OCI-M1 (cell line): Measurements from ENCODE around the gene RIMS1.
A peak's percentile ranks its signal among the peaks of the same experiment; 100 is the strongest.

ENCODE experiments used
- DNase-seq: peaks from one replicate; lab custom pipeline; 2025; lab: John Stamatoyannopoulos, UW

The RIMS1 gene, protein sequence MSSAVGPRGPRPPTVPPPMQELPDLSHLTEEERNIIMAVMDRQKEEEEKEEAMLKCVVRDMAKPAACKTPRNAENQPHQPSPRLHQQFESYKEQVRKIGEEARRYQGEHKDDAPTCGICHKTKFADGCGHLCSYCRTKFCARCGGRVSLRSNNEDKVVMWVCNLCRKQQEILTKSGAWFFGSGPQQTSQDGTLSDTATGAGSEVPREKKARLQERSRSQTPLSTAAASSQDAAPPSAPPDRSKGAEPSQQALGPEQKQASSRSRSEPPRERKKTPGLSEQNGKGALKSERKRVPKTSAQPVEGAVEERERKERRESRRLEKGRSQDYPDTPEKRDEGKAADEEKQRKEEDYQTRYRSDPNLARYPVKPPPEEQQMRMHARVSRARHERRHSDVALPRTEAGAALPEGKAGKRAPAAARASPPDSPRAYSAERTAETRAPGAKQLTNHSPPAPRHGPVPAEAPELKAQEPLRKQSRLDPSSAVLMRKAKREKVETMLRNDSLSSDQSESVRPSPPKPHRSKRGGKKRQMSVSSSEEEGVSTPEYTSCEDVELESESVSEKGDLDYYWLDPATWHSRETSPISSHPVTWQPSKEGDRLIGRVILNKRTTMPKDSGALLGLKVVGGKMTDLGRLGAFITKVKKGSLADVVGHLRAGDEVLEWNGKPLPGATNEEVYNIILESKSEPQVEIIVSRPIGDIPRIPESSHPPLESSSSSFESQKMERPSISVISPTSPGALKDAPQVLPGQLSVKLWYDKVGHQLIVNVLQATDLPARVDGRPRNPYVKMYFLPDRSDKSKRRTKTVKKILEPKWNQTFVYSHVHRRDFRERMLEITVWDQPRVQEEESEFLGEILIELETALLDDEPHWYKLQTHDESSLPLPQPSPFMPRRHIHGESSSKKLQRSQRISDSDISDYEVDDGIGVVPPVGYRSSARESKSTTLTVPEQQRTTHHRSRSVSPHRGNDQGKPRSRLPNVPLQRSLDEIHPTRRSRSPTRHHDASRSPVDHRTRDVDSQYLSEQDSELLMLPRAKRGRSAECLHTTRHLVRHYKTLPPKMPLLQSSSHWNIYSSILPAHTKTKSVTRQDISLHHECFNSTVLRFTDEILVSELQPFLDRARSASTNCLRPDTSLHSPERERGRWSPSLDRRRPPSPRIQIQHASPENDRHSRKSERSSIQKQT (N-terminal part only)

DNA sequence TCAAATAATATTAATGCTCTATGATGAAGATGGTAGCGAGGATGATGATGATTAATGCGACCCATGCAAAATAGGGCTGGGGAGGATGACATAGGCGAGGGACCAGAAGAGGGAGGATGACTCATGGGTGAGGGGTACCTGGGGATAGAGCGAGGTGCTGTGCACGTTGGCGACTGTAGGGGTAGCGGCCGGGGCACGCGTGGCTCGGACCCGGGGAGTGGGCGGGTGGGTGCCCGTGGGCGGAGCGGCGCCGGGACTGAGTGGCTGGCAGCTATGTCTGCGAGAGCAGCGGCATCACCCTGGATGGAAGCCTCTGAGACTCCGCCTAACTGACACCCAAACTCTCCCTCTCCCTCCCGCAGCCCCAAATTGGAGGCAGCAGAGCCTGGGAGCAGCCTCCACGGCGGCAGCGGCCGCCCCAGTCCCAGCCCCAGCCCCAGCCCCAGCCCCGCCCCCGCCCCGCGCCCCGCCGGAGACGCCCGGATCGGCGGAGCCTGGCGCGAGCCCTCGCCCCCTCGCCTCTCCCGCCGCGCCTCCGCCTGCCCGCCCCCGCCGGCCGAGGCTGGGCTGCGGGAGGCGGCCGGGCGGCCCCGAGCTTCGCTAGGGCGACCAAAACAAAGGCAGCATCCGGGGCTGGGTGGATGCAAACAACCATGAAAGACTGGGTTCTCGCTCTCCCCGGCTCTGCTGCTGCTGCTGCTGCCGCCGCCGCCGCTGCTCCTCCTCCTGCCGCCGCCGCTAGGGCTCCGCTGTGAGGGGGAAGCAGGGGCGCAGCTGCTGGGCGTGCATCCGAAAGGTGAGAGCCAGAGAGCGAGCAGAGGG is at the start of gene RIMS1:
Gene RIMS1 (plus strand): TSS at position 367 of the 822 bp plus-strand sequence. CDS start 474 bp downstream, outside the sequence.
- DNase-seq = no peak

DNA sequence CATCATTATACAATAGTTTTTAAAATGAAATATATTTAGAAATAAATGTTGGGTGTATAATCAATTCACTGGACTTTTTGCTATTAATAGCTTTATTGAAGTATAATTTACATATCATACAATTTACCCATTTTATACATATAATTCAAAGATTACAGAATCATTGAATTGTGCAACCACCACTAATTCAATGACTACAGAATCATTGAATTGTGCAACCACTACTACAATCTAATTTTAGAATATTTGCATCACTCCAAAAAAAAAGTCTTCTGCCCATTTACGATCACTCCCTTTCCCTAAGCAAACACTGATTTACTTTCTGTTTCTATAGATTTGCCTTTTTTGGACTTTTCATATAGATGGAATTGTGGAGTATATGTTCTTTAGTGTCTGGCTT is 35.1 kb upstream of the RIMS1 start:
- DNase-seq = no peak

DNA sequence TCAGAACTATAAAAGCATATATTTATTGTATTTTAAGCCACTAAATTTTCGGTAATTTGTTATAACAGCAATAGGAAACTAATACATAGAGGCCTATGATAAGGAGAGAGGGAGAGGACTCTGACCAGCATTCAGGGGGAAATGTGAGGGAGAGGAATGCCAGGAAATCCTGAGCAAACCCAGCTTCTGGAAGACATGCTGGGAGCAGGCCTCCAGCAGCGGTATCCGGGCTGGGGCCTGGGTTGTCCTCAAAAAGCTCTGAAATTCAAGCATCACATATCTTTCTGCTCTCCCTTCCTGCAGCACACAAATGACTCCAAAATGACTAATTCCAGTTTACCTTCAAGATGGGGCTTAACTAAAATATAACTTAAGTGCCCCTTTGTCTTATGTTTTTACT is 33.4 kb upstream of the RIMS1 start:
- no peak for DNase-seq

DNA sequence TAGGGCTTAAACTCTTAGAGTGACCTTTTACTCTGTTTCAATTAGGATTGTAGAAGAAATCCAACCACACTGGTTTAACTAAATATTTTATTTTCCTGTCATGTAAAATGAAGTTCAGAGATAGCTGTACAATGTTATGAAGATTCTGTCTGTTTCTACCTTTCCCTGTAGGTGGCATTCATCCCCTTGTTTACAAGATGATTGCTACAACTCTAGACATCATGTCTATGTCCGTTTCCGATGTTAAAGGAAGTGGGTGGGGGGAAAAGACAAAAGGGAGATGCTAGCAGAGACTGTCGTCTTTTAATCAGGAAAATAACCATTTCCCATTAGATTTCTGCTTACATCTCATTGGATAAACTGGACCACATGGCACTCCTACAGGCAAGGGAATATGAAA is 30.9 kb upstream of the RIMS1 start:
- DNase-seq = peak; percentile 16

DNA sequence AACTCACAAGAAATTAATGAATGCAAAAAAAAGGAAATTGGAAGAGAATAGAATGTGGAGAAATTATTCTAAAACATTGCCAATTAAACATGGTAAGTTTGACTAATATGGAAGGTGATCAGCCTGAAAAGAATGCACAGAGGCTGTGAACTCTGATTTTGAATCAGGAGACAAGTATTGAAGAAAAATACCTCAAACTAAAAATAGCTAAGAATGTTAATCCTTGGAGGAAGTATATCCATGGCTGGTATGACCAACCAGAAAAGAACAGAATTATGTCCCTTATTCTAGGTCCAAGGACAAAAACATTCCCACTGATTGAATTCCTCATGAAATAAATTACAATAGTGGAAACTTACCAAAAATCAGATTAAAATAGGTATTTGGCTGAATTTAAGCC is 7.3 kb upstream of the RIMS1 start:
- DNase-seq = no peak

DNA sequence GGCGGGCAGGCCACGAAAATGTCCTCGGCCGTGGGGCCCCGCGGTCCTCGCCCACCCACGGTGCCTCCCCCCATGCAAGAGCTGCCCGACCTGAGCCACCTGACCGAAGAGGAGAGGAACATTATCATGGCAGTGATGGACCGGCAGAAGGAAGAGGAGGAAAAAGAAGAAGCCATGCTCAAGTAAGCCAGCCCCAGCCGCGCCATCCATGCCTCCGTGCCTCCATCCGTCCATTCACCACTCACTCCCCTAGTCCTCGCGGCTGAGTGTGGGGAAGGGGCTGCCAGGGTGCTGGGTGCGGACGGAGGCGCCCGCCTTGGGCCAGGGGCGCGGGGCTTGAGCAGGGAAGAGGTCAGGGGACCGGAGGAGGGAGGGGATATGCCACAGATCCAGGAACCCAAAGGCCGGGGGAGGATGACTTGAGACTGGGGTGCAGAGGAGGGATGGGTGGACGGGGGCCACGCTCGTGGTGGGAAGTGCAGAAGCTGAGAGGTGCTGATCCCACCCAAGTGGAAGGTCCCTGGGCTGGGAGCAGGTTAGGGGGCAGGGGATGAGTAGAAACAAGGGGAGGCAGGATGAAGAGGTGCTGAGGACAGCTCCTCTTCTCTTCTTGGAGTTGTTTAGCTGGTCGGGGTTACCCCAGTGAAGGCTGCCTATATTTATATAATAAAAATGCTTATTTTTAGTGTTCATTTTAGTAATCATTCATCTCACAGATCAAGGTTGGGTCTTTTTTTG is 825 bp downstream of the RIMS1 start:
- no peak for DNase-seq

DNA sequence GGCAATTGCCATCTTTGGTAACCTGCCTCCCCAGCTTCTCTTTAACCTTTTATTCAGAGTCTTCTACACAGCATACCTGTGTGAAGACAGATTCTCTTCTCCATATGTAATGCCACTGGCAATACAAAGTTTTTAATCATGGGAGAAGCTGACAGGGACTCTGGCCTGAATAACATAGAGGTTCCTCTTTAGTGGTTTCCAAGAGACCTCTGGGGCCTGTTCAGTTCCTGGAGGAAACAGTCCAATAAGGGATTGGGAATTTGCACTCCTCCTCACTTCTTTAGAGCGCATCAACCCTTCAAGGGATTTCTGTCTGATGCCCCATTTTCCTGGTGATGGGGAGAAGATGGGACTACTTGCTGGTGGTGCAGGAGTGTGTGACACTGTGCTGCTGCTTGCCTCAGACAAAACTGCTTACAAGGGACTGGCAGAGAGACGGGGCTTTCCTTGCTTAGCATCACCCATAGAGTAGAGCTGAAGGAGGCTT is 1.4 kb downstream of the RIMS1 start:
- no peak for DNase-seq

DNA sequence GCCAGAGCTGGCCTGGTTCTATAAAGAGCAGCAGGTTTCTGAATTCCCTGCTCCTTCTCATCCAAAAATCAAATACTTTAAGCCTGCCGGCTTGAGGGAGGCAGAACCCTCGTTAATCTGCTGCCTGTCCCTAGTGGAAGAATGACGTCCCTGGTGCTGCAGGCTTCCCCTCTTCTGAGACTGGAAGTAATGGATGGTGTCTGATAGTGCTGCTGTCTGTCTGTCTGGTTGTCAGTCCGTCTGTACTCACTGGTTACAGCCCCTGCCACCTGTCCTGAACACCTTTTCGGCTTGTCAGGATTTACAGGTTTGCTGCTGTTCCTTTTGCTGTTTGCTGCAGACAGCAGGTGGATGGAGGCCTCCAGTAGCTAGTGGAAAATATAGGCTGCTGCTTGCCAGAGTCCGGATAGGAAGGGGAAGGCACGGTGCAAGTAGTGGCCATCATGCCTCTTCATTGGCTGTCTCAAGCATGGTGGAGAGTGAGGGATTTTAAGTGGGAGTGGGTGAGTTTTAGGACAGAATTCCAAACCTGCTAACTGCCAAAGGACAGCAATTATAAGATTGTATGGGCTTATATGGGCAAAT is 2.5 kb downstream of the RIMS1 start:
- DNase-seq = no peak

DNA sequence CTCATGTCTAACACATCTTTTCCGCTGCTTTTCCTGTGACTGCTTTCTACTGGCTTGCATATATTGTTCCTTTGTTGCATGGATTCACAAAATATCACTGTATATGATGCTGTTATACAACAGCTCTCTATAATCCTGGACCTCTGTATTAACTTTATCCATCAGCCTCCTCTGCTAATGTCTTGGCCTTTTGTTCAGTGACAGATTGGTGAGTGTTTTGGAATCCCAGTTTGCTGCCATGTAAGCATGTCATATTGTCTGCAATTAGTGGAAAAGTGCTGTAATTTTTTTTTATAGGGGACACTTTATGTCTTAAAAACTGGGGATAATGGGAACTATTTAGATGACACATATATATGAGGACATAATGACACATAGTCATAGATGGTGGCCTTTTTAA is 3.0 kb downstream of the RIMS1 start:
- no peak for DNase-seq

DNA sequence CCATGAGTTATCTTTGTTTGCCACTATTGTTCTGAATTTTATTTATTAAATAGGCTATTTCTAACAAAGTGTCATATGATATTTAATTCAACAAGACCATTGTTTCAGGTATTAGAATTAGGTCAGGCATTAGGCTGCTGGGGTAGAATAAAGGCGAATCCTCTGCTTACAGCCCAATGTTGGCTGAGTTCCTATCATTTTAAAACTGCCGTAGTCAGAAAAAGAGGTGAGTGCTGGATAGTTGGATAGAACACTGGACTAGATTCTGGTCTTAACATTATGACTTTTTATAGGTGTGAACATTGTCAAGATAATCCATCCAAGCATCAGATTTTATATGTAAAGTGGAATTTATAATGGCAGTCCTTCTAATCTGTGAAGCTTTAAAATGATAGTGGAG is 6.3 kb downstream of the RIMS1 start:
- no peak for DNase-seq

DNA sequence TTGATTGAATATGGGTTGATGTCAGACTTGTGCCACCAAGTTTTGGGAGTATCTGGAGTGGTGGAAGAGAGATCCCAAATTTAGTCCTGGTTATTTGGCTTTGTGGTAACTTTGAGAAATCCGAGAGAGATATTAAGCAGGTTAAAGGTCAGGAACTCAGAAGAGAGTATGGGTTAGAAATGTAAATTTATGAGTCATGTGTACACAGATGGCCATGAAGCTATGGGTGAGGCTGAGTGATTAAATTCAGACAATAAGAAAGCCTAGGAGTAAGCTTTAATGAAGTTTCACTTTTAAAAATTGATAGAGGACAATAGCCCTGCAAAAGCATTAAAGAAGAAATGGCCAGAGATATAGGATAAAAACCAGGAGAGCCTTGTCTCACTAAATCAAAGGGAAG is 14.3 kb downstream of the RIMS1 start:
- no peak for DNase-seq

DNA sequence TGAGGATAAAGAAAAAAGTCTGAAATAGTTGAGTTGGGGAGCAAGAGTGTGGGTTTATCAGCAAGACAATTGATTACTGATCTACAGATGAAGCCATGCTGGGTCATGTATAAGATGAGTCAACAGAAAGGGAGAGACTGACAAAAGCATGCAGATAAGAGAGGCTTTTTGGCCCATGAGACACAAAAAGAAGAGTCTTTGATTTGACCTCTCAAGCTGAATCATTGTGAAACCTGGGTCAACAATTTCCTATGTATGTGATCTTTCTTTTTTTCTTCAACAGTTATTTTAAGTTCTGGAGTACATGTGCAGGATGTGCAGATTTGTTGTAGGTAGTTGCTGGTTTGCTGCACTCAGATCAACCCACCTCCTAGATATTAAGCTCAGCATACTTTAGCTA is 15.9 kb downstream of the RIMS1 start:
- no peak for DNase-seq

DNA sequence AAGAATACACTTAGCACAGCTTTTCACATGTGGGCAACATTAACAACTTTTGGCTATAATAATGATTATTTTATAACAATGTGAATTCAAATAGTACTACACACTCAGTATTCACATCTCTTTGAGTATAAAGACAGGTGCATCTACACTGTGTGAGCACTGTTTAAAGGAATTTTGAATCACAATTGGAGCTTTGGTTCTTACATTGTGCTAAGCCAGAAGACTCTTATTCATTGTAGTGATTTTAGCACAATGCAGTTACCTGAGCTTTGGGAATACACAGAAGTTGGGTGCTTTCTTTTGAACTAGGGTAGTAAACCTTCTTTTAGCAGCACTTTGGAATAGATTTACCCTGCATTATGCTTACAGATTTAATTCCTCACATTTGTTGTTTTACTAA is 20.5 kb downstream of the RIMS1 start:
- DNase-seq = no peak

DNA sequence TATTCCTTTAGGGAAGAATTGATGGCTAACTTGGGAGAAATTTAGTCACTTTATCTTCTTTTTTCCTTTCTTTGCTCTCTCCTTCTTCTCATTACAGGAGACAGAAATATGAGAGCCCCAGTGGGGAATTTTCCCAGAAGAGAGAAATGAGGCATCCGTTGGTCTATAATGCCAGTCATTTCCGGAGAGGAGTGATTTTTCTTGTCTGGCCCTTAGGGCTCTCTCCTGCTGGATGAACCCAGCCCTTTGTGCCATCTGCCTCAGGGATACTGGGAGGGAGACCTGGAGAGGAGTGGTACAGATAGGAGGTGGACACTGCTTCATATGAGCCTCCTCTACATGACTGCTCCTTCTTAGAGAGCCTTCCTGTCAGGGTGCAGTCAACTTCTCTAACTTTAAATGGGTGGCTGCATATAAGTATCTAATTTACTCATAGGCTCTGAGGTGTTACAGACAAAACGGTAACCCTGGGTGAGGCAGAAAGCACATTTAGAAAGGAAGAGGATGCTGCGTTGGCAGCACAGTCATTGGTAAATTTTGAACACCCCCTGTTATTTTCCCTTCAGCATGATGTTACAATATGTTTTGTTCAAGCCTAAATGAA is 21.9 kb downstream of the RIMS1 start:
- DNase-seq = no peak

DNA sequence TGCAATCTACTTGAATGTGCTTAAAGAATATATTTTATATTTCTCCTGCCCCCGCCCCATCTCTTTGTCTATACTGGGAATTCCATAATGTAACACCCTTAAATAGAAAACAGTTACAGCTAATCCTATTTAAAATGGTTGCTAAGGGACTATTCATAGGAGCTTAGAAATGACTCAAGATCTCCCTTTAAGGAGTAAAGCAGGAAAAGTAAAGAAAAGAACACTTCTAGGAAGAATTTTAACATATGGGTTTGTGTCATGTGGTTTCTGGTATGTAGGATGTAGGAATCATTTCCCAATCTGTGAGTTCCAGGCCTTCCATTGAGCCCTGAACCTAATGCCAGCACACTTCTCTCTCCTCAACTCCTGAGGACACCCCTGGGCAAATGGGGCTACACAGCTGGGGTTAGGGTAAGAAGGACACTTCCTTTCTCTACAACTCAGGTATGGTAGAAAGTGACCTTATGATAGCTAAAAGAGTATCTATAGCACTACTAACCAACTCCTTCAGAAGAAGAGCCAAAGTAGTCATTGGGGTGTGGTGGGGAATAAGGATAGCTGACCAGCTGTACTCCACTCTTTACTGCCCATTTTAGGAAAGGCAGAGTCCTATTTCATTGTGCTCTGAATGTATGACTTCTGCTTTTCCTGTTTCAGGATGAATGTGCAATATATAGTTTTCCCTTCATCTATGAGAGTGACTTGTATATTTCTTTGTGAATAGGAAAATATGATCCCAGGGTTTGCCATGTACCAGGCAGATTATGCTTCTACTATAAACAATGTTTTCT is 27.3 kb downstream of the RIMS1 start:
- no peak for DNase-seq

DNA sequence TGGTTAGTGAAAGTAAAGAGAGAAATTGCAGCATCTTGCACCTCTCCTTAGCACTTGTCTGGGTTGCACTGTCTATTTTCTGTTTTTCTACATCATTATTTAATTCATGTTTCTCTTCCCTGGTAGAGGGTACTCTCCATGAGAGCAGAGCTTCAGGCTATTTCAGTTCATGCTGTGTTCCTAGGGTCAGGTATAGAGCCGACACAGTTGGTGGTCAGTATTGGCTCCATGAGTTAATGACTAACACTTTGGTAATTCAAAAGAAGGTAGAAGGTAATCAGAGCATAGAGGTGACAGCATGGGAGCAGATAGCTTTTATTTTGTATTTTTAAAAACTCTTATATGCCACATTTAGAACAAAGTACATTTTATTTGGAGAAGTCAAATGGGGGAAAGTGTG is 42.7 kb downstream of the RIMS1 start:
- DNase-seq = no peak

DNA sequence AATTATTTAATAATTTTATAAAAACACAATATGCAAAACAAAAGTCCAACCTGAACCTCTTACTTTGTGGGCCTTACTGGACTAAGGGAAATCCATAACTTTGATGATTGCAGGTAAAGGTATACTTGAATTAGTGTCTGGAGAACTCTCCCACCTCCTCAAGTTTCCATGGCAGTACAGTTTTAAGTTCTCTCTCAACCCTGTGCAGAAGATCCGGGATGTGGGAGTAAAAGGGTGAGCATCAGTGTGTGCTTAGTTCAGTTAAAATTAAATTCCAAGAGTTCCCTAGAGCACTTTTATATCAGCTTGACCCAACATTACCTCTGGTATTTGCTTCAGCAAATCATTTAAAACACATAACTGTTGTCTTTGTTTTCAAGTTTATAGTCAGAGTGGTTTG is 47.5 kb downstream of the RIMS1 start:
- no peak for DNase-seq

DNA sequence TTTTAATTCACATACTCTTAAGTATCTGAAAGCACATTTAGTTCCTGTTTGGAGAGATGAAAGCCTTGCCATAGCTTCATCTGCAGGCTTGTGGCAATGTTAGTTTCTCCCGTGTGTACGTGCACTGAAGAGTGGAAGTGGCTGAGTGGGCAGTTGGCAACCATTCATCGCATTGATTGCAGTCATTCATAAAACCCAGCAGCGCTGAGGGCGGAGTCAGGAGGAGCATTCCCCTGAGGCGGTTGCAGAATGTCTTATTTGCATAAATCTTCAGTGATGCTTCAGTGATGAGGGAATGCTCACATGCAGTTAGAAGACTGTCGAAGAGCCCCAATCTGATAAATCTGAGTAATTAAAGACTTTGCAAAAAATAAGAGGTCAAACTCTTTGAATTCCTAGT is 79.1 kb downstream of the RIMS1 start:
- DNase-seq = no peak

DNA sequence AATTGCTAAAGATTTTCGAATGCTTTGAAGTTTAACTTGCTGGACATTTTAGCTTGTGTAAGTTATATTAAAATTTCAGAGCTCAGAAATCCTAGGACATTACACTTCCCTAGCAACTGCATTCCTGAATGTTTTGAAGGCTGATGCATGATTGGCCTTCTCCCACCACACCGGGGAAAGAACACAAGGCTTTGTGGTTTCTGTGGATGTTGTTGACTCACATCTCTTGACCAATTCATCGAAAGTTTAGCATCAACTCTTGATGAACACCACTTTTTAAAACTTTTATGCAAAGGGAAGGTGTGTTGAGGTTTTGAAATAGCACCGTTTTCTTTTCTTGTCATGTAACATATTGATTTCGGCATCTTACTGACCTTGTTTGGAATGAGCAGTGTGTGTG is 81.1 kb downstream of the RIMS1 start:
- DNase-seq = no peak
